D721Med (cell line): Measurements from ENCODE around the gene CCSAP.
"Not testable (repeated sequence)": the region's sequence is repeated elsewhere in the genome, so short reads cannot be mapped to it uniquely, and the experiment has no call there.

ENCODE experiments used
- DNase-seq: peaks from one replicate; pipeline ENCODE4 v3.0.0; 2011; ENCODE audit warnings: low spot score; ENCODE audit not compliant: insufficient read length
- FAIRE-seq: peaks from 2 replicates; lab custom pipeline; 2011; peaks lifted over from hg19 to GRCh38; lab: Jason Lieb, UNC
- TF ChIP-seq, protein P1 (sequence below): IDR thresholded peaks from 2 replicates; pipeline ENCODE4 v1.5.1; 2012; ENCODE audit warnings: mild to moderate bottlenecking, control low read depth; ENCODE audit not compliant: insufficient read depth; ENCODE audit errors: missing control alignments

The CCSAP gene

DNA sequence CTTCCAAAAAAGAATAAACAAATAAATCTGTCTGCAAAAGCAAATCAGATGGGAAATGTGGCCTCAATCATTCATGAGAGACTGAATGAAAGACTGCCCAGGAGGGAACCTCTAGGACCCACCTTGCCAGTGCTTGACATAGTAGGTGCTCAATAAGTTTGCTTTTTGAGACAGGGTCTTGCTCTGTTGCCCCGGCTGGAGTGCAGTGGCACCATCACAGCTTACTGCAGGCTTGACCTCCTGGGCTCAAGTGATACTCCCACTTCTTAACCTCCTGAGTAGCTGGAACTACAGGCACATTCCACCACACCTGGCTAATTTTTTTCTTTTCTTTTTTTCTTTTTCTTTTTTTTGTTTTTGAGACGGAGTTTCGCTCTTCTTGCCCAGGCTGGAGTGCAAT is 40.3 kb upstream of the CCSAP start:
- no peak for FAIRE-seq
- TF ChIP-seq, protein P1, sequence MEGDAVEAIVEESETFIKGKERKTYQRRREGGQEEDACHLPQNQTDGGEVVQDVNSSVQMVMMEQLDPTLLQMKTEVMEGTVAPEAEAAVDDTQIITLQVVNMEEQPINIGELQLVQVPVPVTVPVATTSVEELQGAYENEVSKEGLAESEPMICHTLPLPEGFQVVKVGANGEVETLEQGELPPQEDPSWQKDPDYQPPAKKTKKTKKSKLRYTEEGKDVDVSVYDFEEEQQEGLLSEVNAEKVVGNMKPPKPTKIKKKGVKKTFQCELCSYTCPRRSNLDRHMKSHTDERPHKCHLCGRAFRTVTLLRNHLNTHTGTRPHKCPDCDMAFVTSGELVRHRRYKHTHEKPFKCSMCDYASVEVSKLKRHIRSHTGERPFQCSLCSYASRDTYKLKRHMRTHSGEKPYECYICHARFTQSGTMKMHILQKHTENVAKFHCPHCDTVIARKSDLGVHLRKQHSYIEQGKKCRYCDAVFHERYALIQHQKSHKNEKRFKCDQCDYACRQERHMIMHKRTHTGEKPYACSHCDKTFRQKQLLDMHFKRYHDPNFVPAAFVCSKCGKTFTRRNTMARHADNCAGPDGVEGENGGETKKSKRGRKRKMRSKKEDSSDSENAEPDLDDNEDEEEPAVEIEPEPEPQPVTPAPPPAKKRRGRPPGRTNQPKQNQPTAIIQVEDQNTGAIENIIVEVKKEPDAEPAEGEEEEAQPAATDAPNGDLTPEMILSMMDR = no peak
- DNase-seq = no peak

- DNase-seq (no peak), FAIRE-seq (no peak)
- TF ChIP-seq, protein P1 = no peak
These were observed 38.4 kb upstream of the CCSAP start for GRCh38 chr1:229381234-229381633.

- TF ChIP-seq, protein P1 = no peak
- FAIRE-seq = peak; percentile 55
These were observed 37.8 kb upstream of the CCSAP start for GRCh38 chr1:229380536-229381160.

DNA sequence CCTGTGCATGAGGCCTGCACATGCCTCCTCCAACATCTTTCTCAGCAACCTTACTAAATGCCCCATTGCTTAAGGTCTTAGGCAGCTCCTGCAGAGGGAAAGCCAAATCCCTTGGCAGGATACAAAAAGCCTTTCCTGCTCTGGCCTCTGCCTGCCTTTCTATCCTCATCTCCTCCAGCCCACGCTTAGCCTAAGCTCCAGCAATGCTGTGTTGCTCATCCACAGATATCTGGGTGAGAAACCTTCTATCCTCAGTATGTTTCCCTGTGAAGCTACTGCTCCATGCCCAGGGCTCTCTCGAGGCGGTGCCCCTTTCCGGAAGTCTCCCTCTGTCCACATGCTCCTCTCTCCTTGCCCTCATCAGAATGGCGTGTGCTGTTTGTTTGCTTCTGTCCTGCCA is 37.0 kb upstream of the CCSAP start:
- TF ChIP-seq, protein P1 = no peak
- peak; percentile 60 for FAIRE-seq
- DNase-seq = no peak

More at GRCh38 chr1:229380536-229381160, 37.8 kb upstream of the CCSAP start:
- DNase-seq = no peak

DNA sequence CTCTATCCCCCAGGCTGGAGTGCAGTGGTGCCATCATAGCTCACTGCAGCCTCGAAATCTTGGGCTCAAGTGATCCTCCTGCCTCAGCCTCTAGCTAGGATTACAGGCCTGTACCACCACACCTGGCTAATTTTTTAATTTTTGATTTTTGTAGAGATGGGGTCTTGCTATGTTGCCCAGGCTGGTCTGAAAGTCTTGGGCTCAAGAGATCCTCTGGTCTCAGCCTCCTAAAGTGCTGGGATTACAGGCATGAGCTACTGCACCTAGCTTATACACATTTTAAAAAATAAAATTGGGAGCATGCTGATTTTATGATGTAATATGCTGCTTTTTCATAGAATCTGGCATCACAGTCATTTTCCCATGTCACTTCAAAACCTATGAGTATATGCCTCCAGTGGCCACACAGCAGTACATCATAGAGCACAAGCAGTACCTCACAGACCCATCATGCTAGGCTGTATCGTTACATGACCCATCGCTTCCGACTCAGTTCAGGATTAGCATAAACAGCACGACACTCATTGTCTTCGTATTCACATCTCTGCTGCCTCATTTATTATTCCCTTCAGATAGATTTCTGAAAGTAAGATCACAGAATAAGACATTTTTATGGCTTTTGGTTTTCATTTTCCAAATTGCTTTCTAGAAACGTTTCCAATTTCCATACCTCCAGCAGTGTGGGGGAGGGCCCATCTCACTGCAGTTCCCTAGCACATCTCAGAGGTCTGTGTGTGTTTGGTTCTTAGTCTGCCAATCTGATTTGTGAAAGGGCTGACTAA is 35.9 kb upstream of the CCSAP start:
- TF ChIP-seq, protein P1 = no peak
- peak; percentile 89 for FAIRE-seq

GRCh38 chr1:229378035-229378434 is 35.2 kb upstream of the CCSAP start:
- not testable (repeated sequence) for FAIRE-seq, DNase-seq

More for the DNA sequence above, 35.9 kb upstream of the CCSAP start:
- DNase-seq = peak; percentile 64

DNA sequence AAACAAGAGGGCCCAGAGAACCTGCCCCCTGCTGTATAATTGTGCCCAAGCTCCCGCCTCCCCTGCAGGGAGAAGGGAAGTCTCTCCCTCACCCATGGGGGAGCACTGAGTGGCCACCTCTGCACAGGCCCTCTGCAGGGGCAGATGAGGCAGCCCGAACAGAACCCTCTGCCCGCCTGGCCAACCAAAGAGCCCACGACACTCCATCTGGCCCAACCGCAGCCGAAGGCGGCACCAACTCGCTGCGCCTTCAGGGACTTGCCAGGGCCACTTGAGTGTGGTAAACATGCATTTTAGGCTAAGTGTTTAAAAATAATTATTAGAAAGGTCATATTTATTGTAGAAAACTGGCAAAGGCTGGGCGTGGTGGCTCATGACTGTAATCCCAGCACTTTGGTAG is 34.6 kb upstream of the CCSAP start:
- FAIRE-seq (no peak), DNase-seq (no peak)
- TF ChIP-seq, protein P1 = no peak
